ENCODE data around the gene ABR.

The ABR gene

DNA sequence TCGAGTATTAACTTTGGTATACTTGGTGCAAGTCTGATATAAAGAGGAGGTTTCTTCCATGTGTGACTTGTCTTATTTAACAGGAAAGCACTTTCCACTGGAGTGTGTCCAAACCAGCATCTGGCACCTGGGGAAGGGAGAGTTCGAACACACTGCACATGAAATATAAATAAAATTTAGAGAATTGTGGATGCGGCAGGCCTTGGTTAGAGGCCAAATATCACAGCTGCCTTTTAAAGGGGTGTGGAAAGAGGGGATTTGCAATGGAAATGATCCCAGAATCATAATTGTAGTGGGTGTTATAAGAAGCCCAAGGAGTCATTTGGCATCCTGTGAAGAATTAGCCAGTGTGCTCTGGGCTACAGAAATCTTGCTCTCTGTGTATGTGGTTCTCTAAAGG, 195.9 kb downstream of the ABR start:
- no peak for TF ChIP-seq MAX (IDR thresholded peaks at IDR 0.05; ENCODE audit: low read depth, low read length)
- TF ChIP-seq, protein P1, sequence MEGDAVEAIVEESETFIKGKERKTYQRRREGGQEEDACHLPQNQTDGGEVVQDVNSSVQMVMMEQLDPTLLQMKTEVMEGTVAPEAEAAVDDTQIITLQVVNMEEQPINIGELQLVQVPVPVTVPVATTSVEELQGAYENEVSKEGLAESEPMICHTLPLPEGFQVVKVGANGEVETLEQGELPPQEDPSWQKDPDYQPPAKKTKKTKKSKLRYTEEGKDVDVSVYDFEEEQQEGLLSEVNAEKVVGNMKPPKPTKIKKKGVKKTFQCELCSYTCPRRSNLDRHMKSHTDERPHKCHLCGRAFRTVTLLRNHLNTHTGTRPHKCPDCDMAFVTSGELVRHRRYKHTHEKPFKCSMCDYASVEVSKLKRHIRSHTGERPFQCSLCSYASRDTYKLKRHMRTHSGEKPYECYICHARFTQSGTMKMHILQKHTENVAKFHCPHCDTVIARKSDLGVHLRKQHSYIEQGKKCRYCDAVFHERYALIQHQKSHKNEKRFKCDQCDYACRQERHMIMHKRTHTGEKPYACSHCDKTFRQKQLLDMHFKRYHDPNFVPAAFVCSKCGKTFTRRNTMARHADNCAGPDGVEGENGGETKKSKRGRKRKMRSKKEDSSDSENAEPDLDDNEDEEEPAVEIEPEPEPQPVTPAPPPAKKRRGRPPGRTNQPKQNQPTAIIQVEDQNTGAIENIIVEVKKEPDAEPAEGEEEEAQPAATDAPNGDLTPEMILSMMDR (IDR thresholded peaks at IDR 0.05; ENCODE audit: low read depth, low read length): no peak
- no peak for TF ChIP-seq MYC (IDR thresholded peaks at IDR 0.05; ENCODE audit: low read depth, low read length)
- no peak for TF ChIP-seq POLR2A (IDR thresholded peaks at IDR 0.05; ENCODE audit: extremely low read depth, insufficient read length)
- H3K4me3 ChIP-seq (ENCODE audit: low read depth, low read length): no peak overlapping the region
- DNase-seq (ENCODE audit: low read depth): no peak

DNA sequence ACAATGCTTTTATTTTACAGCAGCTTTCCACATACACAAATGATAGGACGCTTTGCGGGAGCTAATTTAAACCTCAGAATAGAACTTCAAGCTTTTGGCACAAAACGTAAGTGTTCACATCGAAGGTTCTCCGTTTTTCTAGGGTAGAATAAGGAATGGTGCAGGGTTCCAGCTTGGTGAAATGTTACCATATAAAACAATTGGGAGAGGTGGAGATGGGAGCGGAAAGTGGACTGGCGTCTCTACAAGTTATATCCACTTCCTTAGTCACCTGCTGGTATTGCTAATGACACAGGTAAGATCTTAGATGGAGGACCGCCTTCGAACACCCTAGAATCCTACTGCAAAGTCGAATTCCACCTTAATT, 198.5 kb downstream of the ABR start:
- no peak for DNase-seq (ENCODE audit: low read depth)
- H3K4me3 ChIP-seq (ENCODE audit: low read depth, low read length): no peak overlapping the region
- no peak for TF ChIP-seq MYC (IDR thresholded peaks at IDR 0.05; ENCODE audit: low read depth, low read length)
- TF ChIP-seq, protein P1 (IDR thresholded peaks at IDR 0.05; ENCODE audit: low read depth, low read length): no peak
- TF ChIP-seq POLR2A (IDR thresholded peaks at IDR 0.05; ENCODE audit: extremely low read depth, insufficient read length): no peak
- no peak for TF ChIP-seq MAX (IDR thresholded peaks at IDR 0.05; ENCODE audit: low read depth, low read length)

- peak; percentile 78 for DNase-seq (ENCODE audit: low read depth)
- TF ChIP-seq MAX (IDR thresholded peaks at IDR 0.05; ENCODE audit: low read depth, low read length) (no peak), MYC (IDR thresholded peaks at IDR 0.05; ENCODE audit: low read depth, low read length) (0 out of 2 replicates have a peak, but pooled peaks have one; percentile 24), POLR2A (IDR thresholded peaks at IDR 0.05; ENCODE audit: extremely low read depth, insufficient read length) (no peak)
- TF ChIP-seq, protein P1 (IDR thresholded peaks at IDR 0.05; ENCODE audit: low read depth, low read length): peak; percentile 32
- no peak overlapping the region for H3K4me3 ChIP-seq (ENCODE audit: low read depth, low read length)
Measured at GRCh38 chr17:980406-981291, 199.1 kb downstream of the ABR start.

- peak within 1 kb of the TSS; percentile 36 for H3K4me3 ChIP-seq (ENCODE audit: low read depth, low read length)
- TF ChIP-seq, protein P1 (IDR thresholded peaks at IDR 0.05; ENCODE audit: low read depth, low read length): no peak
- TF ChIP-seq POLR2A (IDR thresholded peaks at IDR 0.05; ENCODE audit: extremely low read depth, insufficient read length) (no peak), MYC (IDR thresholded peaks at IDR 0.05; ENCODE audit: low read depth, low read length) (no peak), MAX (IDR thresholded peaks at IDR 0.05; ENCODE audit: low read depth, low read length) (no peak)
- peak; percentile 60 for DNase-seq (ENCODE audit: low read depth)
Measured at GRCh38 chr17:979539-980405, 200.0 kb downstream of the ABR start, which contains the start of gene NXN. NXN (minus strand) TSS chr17:979776.

DNA sequence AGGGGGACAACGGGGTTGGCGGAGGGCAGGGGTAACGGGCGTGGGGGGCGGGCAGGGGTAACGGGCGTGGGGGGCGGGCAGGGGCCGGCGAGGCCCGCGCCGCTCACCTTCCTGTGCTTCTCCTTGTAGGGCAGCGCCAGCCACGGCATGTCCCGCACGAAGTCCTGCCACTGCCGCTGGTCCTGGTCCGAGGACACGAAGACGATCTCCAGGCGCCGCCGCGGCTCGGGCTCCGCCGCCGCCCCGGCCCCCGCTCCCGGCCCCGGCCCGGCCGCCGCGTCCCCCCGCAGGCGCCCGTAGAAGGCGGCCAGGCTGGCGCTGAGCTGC, 200.6 kb downstream of the ABR start:
- TF ChIP-seq MAX (IDR thresholded peaks at IDR 0.05; ENCODE audit: low read depth, low read length) (no peak), MYC (IDR thresholded peaks at IDR 0.05; ENCODE audit: low read depth, low read length) (no peak), POLR2A (IDR thresholded peaks at IDR 0.05; ENCODE audit: extremely low read depth, insufficient read length) (no peak)
- TF ChIP-seq, protein P1 (IDR thresholded peaks at IDR 0.05; ENCODE audit: low read depth, low read length): no peak
- H3K4me3 ChIP-seq (ENCODE audit: low read depth, low read length): no peak overlapping the region
- DNase-seq (ENCODE audit: low read depth): no peak

All from NB4 (cell line).